Panc1 (cell line): Measurements from ENCODE around the gene TIMELESS. TPM values are rescaled to one million over a fixed set of nuclear protein-coding genes. Genes with fewer than 3 reads are reported as not detected.

Source experiments
- ATAC-seq: fragments of 200-7000 bp; cut with Tn5 transposase; 2 replicates; pipeline ENCODE4 v1.9.1; 2020; ENCODE audit warnings: mild to moderate bottlenecking, moderate library complexity
- BruUV-seq: library from RNA; stranded (reverse); fragments of 400-500 nt; replicated peaks from 2 replicates; lab custom pipeline; 2021; lab: Mats Ljungman, UMichigan
- CTCF ChIA-PET: fragments of 300-600 bp; sonication (Branson Sonifier 250); formaldehyde crosslinking; loops from one replicate; lab custom pipeline; 2022; ENCODE audit warnings: antibody characterized with exemption; lab: Charles Lee
- POLR2A ChIA-PET: fragments of 300-600 bp; sonication (Branson Sonifier 250); formaldehyde crosslinking; loops from one replicate; lab custom pipeline; 2022; ENCODE audit warnings: antibody characterized with exemption; lab: Charles Lee
- DNase-seq: peaks from one replicate; pipeline ENCODE4 v3.0.0-alpha.2; 2010; ENCODE audit warnings: low read depth, low spot score
- H3K27ac ChIP-seq: 2 replicates; pipeline ENCODE4 v1.5.1; 2011; ENCODE audit warnings: mild to moderate bottlenecking, low read length, inconsistent platforms
- H3K27me3 ChIP-seq: fragments of 200-500 bp; sonication (Bioruptor generic); 2 replicates; pipeline ENCODE4 v1.6.0; 2014; ENCODE audit warnings: low read length, inconsistent platforms; ENCODE audit not compliant: control insufficient read depth, insufficient read depth
- H3K36me3 ChIP-seq: fragments of 200-500 bp; sonication (Bioruptor generic); 2 replicates; pipeline ENCODE4 v1.5.1; 2014; ENCODE audit warnings: inconsistent platforms, mild to moderate bottlenecking, low read length, moderate library complexity; ENCODE audit not compliant: control insufficient read depth, insufficient read depth
- H3K4me1 ChIP-seq: 2 replicates; pipeline ENCODE4 v1.5.1; 2011; ENCODE audit warnings: inconsistent platforms, mild to moderate bottlenecking, low read length, moderate library complexity; ENCODE audit not compliant: control insufficient read depth, insufficient read depth
- H3K4me3 ChIP-seq, 2 experiments: 2 replicates each; pipeline ENCODE4 v1.5.1; 2011 to 2012; ENCODE audit warnings: low read depth in 2 of 2, low read length in 2 of 2, mild to moderate bottlenecking in 2 of 2, inconsistent platforms in 1 of 2, moderate library complexity in 1 of 2
- H3K9me3 ChIP-seq: fragments of 200-500 bp; sonication (Bioruptor generic); 2 replicates; pipeline ENCODE4 v1.5.1; 2014; ENCODE audit warnings: low read depth, mild to moderate bottlenecking, inconsistent platforms, low read length, moderate library complexity; ENCODE audit not compliant: control insufficient read depth, insufficient read depth
- CTCF ChIP-seq: fragments of 450-650 bp; IDR thresholded peaks from 2 replicates; pipeline ENCODE4 v1.5.1; 2017; ENCODE audit warnings: mild to moderate bottlenecking
- POLR2AphosphoS5 ChIP-seq: IDR thresholded peaks from 2 replicates; pipeline ENCODE4 v1.6.1; 2012; ENCODE audit warnings: mild to moderate bottlenecking, low read depth, low read length, moderate library complexity
- REST ChIP-seq, 2 experiments: IDR thresholded peaks; 2 replicates each; pipeline ENCODE4 v1.6.1; 2011 to 2012; ENCODE audit warnings: low read depth in 2 of 2, control low read depth in 1 of 2, low read length in 1 of 2, mild to moderate bottlenecking in 1 of 2, moderate library complexity in 1 of 2; ENCODE audit not compliant: insufficient read depth in 1 of 2
- SIN3A ChIP-seq: IDR thresholded peaks from 2 replicates; pipeline ENCODE4 v1.6.1; 2012; ENCODE audit warnings: low read depth, mild to moderate bottlenecking, low read length, moderate library complexity, borderline replicate concordance; ENCODE audit not compliant: insufficient read depth
- TCF7L2 ChIP-seq: IDR thresholded peaks from 2 replicates; pipeline ENCODE4 v1.6.1; 2011; ENCODE audit warnings: mild to moderate bottlenecking, low read depth, low read length, inconsistent platforms
- in situ Hi-C: cut with HindIII; loops from 2 replicates; pipeline ENCODE4 v1.10.0; 2016; ENCODE audit warnings: low sequenced_read_pairs, low pct_unique_long_range_greater_than_20kb
- intact Hi-C: fragments of 100-400 bp; cut with micrococcal nuclease; formaldehyde crosslinking; loops from one replicate; pipeline ENCODE4 v1.10.0; 2022; ENCODE audit not compliant: unreplicated experiment
- total RNA-seq: library from RNA; stranded (reverse); gene quantifications from one replicate; pipeline ENCODE4 v1.2.1, GENCODE V29; 2021; ENCODE audit not compliant: unreplicated experiment

TIMELESS gene
- total RNA-seq, 1 experiment from 2014 or later = 46.2 TPM

GRCh38 chr12:56414401-56414800 is 34.8 kb downstream of the TIMELESS start:
- TF ChIP-seq TCF7L2 = no peak
- TF ChIP-seq SIN3A = no peak
- TF ChIP-seq CTCF = no peak
- no peak for TF ChIP-seq POLR2AphosphoS5
- TF ChIP-seq REST (IDR thresholded peaks at IDR 0.05; ENCODE audit: insufficient read depth in 1 of 2, low read depth in 2 of 2, low read length in 1 of 2) = no peak
- Histone ChIP-seq H3K27ac (no peak overlapping the region), H3K4me1 (no peaks in the 10 kb centered on the region), H3K9me3 (no peaks in the 10 kb centered on the region), H3K4me3 (no peak overlapping the region), H3K36me3 (no peaks in the 10 kb centered on the region), H3K27me3 (no peaks in the 10 kb centered on the region)
- DNase-seq = no peak
- intact Hi-C loops = no loop called here
- no peak for ATAC-seq
- ChIA-PET POLR2A (no interaction called here), CTCF (no interaction called here)
- in situ Hi-C loops = no loop called here
- no TSS peak for BruUV-seq

DNA sequence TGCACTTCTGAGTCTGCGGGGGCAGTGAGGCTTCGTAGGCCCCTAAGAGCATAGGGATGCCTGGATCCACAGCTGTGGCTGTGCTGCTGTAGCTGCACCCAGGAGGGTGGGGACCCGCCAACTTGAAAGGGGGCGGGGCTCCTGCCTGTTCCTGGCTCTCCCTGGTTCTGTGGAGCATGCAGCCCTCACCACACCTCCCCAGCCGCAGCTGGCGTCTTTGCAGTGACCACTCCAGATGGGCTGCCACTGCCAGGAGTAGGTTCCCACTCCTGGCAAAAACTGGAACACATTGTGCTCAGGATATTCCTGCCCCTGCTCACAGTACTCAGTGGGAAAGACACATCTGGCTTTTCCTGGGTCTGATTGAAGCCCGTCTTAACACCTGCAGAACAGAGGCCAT is 35.8 kb downstream of the TIMELESS start:
- ChIA-PET POLR2A (no interaction called here), CTCF (no interaction called here)
- H3K27me3 ChIP-seq = no peaks in the 10 kb centered on the region
- DNase-seq (no peak), ATAC-seq (peak; percentile 49; the same call in 1 of the 2 replicates)
- no peaks in the 10 kb centered on the region for H3K9me3 ChIP-seq
- no peaks in the 10 kb centered on the region for H3K4me1 ChIP-seq
- in situ Hi-C loops (no loop called here), intact Hi-C loops (no loop called here)
- no peaks in the 10 kb centered on the region for H3K36me3 ChIP-seq
- BruUV-seq = no TSS peak
- no peak overlapping the region for H3K4me3 ChIP-seq
- TF ChIP-seq POLR2AphosphoS5 = no peak; the same call in 1 of the 2 replicates
- TF ChIP-seq TCF7L2 = no peak
- no peak for TF ChIP-seq REST (IDR thresholded peaks at IDR 0.05; ENCODE audit: insufficient read depth in 1 of 2, low read depth in 2 of 2, low read length in 1 of 2)
- TF ChIP-seq SIN3A = no peak
- TF ChIP-seq CTCF = no peak
- H3K27ac ChIP-seq = no peak overlapping the region
